ENCODE data around the gene FARSA.

The FARSA gene

DNA sequence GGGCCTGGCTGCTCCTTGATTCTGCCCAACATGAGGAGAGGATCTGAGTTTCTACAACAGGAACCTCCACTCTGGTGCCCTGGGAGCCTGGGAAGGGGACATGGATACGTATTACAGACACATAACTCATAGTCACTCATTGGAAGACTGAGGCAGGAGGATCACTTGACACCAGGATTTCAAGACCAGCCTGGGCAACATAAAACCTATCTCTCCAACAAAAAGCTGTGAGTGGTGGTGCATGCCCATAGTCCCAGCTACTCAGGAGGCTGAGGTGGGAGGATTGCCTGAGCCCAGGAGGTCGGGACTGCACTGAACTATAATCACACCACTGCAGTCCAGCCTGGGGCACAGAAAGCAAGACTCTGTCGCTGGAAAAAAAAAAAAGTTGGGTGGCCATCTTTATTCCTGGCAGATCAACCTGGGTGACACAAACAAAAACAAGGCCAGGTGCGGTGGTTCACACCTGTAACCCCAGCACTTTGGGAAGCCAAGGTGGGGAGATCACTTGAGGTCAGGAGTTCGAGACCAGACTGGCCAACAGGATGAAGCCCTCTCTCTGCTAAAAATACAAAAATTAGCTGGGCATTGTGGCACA, 45.4 kb downstream of the FARSA start:
- DNase-seq: no peak

DNA sequence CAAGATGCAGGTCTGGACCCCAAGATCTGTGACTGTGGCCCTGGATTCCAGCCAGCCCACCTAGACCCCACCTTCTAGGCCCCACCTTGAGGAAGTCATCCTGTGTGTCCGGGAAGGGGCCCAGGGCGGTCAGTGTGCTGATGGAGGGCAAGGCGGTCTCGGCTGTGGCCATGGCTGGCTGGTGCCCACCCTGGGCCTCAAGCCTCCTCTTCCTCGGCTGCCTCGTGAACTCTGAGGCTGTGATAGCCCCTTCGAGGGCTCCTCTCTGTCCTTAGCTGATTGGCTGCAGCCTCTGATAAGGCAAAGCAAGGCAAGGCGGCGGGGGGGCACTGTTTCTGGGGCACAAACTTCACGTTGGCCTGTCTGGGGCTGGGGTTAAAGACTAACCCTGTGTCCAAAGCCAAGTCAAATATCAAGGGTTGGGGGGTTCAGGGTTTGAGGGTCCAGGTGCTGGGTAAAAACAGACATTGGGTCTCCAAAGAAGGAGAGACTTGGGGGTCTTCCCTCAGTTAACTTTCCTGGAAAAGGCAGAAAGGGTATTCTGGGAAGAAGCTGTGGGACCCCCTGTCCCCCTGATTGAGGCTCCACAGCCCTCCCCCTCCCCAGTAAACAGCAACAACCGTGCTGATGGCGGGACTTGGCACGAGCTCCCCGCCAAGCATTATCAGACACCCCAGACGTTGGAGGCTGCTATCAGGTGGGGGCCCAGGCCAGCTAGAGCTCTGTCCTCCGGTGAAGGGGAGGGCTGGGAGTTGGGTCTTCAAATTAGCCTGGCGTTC, 46.4 kb downstream of the FARSA start, which contains the start of gene KLF1:
TSS of gene KLF1 (minus strand) at position 233 of the 779 bp plus-strand sequence. CDS start at position 172, 61 bp downstream.
- DNase-seq: no peak

DNA sequence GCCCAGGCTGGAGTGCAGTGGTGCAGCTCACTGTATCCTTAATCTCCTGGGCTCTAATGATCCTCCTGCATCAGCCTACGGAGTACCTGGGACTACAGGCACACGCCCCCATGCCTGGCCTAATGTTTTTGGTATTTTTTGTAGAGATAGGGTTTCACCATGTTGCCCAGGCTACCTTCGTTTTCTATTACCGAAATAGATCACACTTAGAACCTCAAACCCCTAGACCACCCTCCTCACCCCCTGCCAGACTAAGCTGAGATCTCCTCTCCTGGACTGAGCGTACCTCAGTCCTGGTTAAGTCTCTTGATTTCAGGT, 46.9 kb downstream of the FARSA start:
- no peak for DNase-seq

DNA sequence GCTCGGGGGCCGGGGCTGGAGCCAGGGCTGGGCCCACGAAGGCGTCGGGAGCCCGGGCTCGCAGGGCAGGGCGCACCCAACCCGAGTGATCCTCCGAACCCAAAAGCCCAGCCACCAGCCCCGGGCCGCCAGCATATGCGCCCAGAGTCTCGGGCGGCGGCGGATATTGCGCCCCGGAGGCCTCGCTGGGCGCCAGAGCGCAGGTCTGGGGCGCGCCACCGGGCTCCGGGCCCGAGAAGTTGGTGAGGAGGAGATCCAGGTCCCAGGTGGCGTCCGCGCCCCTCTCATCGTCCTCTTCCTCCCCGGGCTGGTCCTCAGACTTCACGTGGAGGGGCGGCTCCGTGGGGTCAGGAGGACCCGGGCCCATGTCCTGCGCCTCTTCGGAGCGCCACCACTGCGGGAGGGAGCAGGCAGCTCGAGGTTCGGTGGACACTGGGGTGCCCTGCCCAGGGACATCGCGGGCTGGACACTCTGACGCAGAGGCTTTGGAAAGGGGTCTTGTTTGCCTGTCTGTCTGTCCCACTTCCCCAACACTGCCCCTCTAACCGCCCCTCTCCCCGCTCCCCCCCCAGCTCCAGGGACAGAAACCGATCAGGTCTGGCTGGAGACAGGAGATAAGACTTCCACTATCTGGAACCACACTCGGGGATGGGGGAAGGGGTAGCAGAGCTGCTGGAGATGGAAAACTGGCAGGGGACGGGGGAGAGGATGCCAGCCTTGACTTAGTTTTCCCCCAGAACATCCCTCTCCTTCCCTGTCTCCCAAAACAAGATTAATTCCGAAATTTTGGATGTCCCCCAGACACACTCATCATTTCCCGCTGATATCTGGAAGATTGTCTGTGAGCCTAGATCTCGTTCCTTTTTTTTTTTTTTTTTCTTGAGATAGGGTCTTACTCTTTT, 47.5 kb downstream of the FARSA start:
- no peak for DNase-seq

DNA sequence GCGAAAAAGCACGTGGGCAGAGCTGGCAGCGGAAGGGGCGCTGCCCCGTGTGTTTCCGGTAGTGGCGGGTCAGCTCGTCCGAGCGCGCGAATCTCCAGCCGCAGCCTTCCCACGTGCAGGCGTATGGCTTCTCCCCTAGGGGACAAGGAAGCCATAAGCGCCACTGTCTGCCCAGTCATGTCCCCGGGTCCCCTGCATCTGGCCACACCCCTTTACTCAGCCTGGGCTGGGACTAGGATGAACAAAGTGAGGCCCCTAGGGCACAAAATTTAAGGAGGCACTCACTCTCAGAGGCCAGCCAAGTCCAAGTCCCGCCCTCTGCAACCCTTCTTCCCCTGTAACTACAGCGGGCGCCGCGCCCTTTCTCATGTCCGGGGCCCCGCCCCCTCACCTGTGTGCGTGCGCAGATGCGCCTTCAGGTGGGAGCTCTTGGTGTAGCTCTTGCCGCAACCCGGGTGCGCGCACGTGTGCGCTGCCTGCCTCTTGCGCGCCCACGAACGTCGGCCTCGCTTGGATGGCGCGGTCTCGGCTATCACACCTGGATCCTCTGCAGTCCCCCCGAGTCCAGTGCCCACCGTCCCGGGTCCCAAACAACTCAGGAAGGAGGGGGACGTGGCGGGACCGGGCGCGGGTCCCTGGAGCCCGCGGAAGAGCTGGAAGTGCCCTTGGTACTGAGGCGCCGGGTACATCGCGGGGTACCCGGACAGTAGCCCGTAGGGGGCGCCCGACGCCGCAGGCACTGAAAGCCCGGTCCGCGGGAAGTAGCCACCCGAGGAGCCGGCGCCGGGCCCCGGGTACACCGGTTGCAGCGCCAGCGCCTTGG, 48.4 kb downstream of the FARSA start:
- DNase-seq: peak; percentile 94

DNA sequence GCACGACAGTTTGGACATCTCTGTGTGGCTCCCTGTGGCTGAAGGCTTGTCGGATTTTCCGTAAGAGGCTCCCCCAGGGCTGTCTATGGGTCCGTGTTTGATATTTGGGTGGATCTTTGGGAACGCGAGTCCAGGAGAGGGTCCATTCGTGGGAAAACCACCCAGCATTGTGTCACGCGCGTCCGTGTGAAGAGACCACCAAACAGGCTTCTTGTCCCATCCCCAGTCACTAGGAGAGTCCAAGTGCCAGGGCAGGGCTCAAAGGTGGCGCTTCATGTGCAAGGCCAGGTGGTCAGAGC, 48.9 kb downstream of the FARSA start:
- DNase-seq: no peak

DNA sequence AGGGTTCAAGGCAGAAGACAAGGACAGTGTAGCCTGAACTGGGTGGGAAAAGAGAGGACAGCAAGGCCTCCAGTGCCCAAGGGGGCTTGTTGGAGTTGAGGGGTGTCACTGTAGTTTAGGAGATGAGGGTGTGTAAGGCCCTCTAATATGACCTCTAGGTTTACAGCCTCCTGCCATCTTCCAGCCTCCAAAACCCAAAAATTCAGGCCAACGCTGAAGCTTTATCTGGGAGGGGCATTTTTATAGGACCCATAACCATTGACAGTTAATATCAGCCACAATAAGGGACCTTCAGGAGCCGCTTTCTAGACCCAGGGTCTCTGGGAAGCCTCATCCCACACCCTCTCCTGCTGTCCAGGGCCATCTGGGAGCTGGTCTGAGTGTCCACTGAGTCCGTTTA, 49.3 kb downstream of the FARSA start:
- no peak for DNase-seq

DNA sequence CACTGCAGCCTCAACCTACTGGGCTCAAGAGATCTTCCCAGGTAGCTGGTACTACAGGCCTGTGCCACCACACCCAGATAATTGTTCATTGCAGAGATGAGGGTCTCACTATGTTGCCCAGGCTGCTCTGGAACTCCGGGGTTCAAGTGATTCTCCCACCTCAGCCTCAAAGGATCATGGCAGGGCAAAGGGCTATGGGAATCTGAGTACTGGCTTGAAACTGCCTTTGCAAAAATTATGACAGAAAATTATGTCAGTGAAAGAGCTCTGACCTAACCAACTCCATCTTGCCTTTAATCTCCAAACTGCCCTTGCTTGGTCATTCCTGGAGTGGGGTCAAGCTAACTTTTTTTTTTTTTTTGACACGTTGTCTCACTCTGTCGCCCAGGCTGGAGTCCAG, 50.9 kb downstream of the FARSA start:
- no peak for DNase-seq

DNA sequence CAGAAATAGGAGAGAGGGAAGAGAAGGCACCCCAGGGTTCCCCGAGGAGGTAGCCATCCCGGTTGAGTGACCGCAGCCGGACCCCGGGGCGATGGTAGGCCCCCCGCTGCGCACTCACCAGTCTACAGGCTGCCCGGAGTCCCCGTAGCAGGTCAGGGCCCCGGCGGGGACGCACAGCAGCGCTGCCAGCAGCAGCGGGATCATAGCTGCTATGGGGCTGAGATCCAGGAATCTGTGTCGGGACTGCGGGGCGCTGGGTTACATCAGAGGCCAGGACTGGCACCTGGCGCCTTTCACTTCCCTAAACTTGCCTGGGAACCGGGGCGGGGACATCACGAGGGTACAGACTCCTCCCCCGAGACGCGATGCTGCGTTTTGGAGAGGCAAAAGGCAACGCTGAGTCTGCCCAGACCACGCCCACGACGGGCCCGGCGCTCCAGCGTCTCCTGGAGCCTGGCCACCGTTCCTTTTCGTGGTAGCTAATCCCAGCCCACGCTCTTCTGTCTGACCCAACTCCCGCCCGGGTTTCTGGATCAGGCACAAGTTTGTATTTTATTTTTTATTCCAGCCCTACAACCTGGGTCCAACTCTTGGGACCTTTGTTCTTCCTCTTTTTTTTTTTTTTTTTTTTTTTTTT, 52.2 kb downstream of the FARSA start, which contains the start of gene DNASE2:
TSS of gene DNASE2 (minus strand) at position 278 of the 637 bp plus-strand sequence. CDS start at position 204, 74 bp downstream.
- DNase-seq: peak; percentile 93

DNA sequence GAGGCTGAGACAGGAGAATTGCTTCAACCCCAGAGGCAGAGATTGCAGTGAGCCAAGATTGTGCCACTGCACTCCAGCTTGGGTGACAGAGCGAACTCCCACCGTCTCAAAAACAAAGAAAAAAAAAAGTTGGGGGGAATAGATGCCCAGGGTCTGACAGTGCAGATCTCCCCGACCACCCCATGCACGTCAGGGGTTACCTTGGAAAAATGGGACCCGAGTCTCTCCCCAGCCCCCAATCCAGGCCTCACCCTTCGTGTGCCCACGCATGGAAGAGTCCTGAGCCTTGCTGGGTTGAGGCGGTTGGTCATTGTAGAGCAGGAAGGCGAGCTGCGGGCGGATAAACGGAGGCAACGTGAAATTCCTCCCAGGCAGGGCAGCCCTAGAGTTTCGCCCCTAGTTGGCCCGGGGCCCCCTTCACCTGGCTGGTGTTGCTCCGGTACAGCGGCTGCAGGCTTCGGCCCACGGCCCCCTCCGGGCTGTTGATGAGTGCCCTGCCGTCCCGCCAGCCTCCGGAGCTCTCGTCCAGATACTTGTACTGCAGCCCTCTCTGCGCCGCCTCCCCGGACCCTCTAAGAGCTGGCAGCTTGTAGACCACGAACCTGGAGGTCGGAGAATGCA, 52.9 kb downstream of the FARSA start:
- no peak for DNase-seq

DNA sequence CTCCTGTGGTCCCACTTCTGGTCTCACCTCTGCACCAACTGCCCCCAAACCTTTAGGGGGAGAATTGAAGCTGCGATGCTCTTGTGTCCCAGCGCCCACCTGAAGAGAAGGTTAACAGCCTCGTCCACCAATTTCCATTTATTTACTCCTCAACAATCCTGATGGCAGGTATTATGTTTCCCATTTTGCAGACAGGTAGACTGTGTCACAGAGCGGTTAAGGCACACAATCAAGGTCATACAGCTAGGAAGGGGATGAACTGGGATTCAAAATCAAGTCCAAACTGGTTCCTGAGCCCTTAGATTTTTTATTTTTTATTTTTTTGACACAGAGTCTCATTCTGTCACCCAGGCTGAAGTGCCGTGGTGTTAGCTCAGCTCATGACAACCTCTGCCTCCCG, 58.4 kb downstream of the FARSA start:
- no peak for DNase-seq

DNA sequence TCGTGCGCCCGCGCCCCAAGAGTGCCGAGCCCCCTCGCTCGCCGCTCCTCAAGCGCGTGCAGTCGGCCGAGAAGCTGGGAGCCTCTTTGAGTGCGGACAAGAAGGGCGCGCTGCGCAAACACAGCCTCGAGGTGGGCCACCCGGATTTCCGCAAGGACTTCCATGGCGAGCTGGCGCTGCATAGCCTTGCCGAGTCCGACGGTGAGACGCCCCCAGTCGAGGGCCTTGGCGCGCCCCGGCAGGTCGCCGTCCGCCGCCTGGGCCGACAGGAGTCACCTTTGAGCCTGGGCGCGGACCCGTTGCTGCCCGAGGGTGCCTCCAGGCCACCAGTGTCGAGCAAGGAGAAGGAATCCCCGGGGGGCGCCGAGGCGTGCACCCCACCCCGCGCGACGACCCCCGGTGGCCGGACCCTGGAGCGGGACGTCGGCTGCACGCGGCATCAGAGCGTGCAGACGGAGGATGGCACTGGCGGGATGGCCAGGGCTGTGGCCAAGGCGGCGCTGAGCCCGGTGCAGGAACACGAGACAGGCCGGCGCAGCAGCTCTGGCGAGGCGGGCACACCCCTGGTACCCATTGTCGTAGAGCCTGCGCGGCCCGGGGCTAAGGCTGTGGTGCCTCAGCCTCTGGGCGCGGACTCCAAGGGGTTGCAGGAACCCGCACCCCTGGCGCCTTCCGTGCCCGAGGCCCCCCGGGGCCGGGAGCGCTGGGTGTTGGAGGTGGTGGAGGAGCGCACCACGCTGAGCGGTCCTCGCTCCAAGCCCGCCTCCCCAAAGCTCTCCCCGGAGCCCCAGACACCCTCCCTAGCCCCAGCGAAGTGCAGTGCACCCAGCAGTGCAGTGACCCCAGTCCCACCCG, 59.4 kb downstream of the FARSA start:
- DNase-seq: no peak

DNA sequence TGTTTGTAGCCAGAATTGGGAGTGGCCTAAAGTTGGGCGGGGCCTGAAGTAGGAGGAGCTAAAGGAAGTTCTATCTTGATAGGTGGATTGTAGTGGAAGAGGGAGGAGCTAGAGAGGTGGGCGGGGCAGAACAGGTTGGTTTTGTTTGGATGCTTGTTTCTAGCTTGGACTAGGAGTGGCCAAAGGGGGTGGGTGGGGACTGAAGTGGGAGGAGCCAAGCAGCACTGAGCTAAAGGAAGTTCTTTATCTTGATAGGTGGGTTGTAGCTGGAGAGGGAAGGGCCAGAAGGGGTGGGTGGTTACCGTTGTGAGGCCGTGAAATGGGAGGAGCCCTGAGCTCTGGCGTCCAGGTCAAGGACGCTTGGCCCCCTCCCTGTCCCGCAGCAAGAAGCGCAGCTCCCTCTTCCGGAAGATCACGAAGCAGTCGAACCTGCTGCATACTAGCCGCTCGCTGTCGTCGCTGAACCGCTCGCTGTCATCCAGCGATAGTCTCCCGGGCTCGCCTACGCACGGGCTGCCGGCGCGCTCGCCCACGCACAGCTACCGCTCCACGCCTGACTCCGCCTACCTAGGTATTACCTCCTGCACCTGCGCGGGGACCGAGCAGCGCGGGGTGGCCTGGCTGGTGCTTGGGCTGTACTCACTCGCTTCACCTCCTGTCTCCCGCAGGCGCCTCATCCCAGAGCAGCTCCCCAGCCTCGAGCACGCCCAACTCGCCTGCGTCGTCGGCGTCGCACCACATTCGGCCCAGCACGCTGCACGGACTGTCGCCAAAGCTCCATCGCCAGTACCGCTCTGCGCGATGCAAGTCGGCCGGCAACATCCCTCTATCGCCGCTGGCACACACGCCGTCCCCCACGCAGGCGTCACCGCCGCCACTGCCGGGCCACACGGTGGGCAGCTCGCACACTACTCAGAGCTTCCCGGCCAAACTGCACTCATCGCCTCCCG, 60.3 kb downstream of the FARSA start:
- DNase-seq: peak; percentile 75
